Gastroesophageal sphincter (tissue), 3 donors: ENCODE results near the gene GJA9.

ENCODE experiments used
- EP300 ChIP-seq: sonication (generic); formaldehyde crosslinking; IDR thresholded peaks from one replicate; pipeline ENCODE4 v1.6.1; 2017; ENCODE audit warnings: antibody characterized with exemption, mild to moderate bottlenecking
- POLR2A ChIP-seq, 2 donors: fragments of 450-650 bp; IDR thresholded peaks; one replicate each; pipeline ENCODE4 v1.6.1; 2017; ENCODE audit warnings: antibody characterized with exemption in 2 of 2, mild to moderate bottlenecking in 2 of 2, moderate library complexity in 1 of 2
- TF ChIP-seq, protein P1 (sequence below), 4 experiments: fragments of 200-600 bp in 2 of 4; fragments of 450-650 bp in 2 of 4; sonication (generic) in 1 of 4; IDR thresholded peaks; one replicate each; pipeline ENCODE4 v1.5.1; 2017 to 2019; ENCODE audit warnings: antibody characterized with exemption in 4 of 4, mild to moderate bottlenecking in 2 of 4, moderate library complexity in 2 of 4

DNA sequence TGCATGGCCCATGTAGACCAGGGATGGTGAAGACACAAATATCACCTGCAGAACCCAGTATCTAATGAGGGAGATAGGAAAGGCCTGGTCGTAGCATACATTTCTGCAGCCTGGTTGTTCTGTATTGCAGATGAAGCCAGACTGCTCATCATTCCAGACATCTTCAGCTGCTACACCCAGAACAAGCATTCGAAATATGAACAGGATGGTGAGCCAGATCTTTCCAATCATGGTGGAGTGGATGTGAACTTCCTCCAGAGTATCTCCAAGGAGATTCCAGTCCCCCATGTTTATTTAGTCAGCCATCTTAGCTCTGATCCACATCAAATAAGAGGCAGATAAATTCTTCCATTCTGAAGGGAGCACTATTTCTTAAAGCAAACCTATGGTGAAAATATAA, 5.6 kb downstream of the GJA9 start:
- TF ChIP-seq, protein P1, sequence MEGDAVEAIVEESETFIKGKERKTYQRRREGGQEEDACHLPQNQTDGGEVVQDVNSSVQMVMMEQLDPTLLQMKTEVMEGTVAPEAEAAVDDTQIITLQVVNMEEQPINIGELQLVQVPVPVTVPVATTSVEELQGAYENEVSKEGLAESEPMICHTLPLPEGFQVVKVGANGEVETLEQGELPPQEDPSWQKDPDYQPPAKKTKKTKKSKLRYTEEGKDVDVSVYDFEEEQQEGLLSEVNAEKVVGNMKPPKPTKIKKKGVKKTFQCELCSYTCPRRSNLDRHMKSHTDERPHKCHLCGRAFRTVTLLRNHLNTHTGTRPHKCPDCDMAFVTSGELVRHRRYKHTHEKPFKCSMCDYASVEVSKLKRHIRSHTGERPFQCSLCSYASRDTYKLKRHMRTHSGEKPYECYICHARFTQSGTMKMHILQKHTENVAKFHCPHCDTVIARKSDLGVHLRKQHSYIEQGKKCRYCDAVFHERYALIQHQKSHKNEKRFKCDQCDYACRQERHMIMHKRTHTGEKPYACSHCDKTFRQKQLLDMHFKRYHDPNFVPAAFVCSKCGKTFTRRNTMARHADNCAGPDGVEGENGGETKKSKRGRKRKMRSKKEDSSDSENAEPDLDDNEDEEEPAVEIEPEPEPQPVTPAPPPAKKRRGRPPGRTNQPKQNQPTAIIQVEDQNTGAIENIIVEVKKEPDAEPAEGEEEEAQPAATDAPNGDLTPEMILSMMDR (IDR thresholded peaks at IDR 0.05): no peak
- TF ChIP-seq POLR2A (IDR thresholded peaks at IDR 0.05) (no peak), EP300 (no peak)
